ENCODE measurements around the gene SOX5.

GRCh38 chr12:23525450-23526072 is 423.9 kb downstream of the SOX5 start:
- no peak for TF ChIP-seq CTCF (IDR thresholded peaks at IDR 0.05; ENCODE audit: low read depth, low read length)
- no peak for TF ChIP-seq MYC (IDR thresholded peaks at IDR 0.05; ENCODE audit: low read depth, low read length)
- TF ChIP-seq POLR2A (IDR thresholded peaks at IDR 0.05; ENCODE audit: extremely low read depth, insufficient read length), result no peak

All from NB4 (cell line).